A673 (cell line): ENCODE results near the gene AMACR. TPM values are rescaled to one million over a fixed set of nuclear protein-coding genes. Genes with fewer than 3 reads are reported as not detected.

Experiments used
- BruUV-seq: library from RNA; stranded (reverse); fragments of 400-500 nt; replicated peaks from 2 replicates; lab custom pipeline; 2021; lab: Mats Ljungman, UMichigan
- CTCF ChIA-PET: fragments of 300-600 bp; sonication (Branson Sonifier 250); formaldehyde crosslinking; loops from one replicate; lab custom pipeline; 2022; ENCODE audit warnings: antibody characterized with exemption; lab: Charles Lee
- POLR2A ChIA-PET: fragments of 300-600 bp; sonication (Branson Sonifier 250); formaldehyde crosslinking; loops from one replicate; lab custom pipeline; 2022; ENCODE audit warnings: antibody characterized with exemption; ENCODE audit not compliant: low non-redundant PET; lab: Charles Lee
- DNase-seq: peaks from one replicate; pipeline ENCODE4 v3.0.0-alpha.2; 2015; ENCODE audit warnings: low spot score
- H3K27ac ChIP-seq: fragments of 200-600 bp; sonication (generic); 2 replicates; pipeline ENCODE4 v1.5.1; 2016; ENCODE audit warnings: mixed run types, low read depth, mild to moderate bottlenecking, mixed read lengths, antibody characterized with exemption, low read length; ENCODE audit not compliant: poor library complexity, severe bottlenecking
- H3K27me3 ChIP-seq: fragments of 200-600 bp; sonication (generic); replicated peaks from 2 replicates; pipeline ENCODE4 v1.6.1; 2017; ENCODE audit warnings: mixed run types, low read depth, mild to moderate bottlenecking, mixed read lengths, antibody characterized with exemption, low read length; ENCODE audit not compliant: insufficient read depth, poor library complexity
- H3K36me3 ChIP-seq: fragments of 200-600 bp; sonication (generic); 2 replicates; pipeline ENCODE4 v1.6.1; 2016; ENCODE audit warnings: mixed run types, mild to moderate bottlenecking, mixed read lengths, antibody characterized with exemption, low read length; ENCODE audit not compliant: insufficient read depth, poor library complexity, severe bottlenecking
- H3K4me1 ChIP-seq: fragments of 200-600 bp; sonication (generic); 2 replicates; pipeline ENCODE4 v1.6.1; 2017; ENCODE audit warnings: mixed run types, mild to moderate bottlenecking, mixed read lengths, antibody characterized with exemption, low read length; ENCODE audit not compliant: insufficient read depth, poor library complexity, severe bottlenecking
- H3K4me3 ChIP-seq: fragments of 200-600 bp; sonication (generic); 2 replicates; pipeline ENCODE4 v1.5.1; 2016; ENCODE audit warnings: low read depth, mixed run types, mild to moderate bottlenecking, mixed read lengths, low read length; ENCODE audit not compliant: poor library complexity, severe bottlenecking
- H3K9me3 ChIP-seq: fragments of 200-600 bp; sonication (generic); 2 replicates; pipeline ENCODE4 v1.6.1; 2016; ENCODE audit warnings: mixed run types, low read depth, mild to moderate bottlenecking, mixed read lengths, antibody characterized with exemption, low read length; ENCODE audit not compliant: poor library complexity, severe bottlenecking
- CTCF ChIP-seq: fragments of 300-800, 200-600 bp; sonication (generic); conservative IDR thresholded peaks from 2 replicates; pipeline ENCODE4 v1.5.1; 2017; ENCODE audit warnings: low read depth, mild to moderate bottlenecking, antibody characterized with exemption, low read length, moderate library complexity, mixed read lengths
- EZH2 ChIP-seq: fragments of 200-600 bp; sonication (generic); IDR thresholded peaks from 2 replicates; pipeline ENCODE4 v1.6.1; 2017; ENCODE audit warnings: borderline replicate concordance, low read depth, mild to moderate bottlenecking, mixed read lengths, antibody characterized with exemption, low read length; ENCODE audit not compliant: poor library complexity, severe bottlenecking
- intact Hi-C: fragments of 100-400 bp; cut with micrococcal nuclease; formaldehyde crosslinking; loops from one replicate; pipeline ENCODE4 v1.10.0; 2022; ENCODE audit not compliant: unreplicated experiment
- total RNA-seq: library from RNA; stranded (reverse); gene quantifications from 2 replicates; pipeline ENCODE4 v1.2.3, GENCODE V29; 2021

The AMACR gene
- total RNA-seq, 1 experiment from 2014 or later = 13.9 TPM

- Histone ChIP-seq H3K27ac (no peak overlapping the region), H3K27me3 (no peaks in the 10 kb centered on the region), H3K4me3 (no peak overlapping the region), H3K9me3 (no peaks in the 10 kb centered on the region), H3K4me1 (peaks cover 13% of the 10 kb centered on the region), H3K36me3 (no peaks in the 10 kb centered on the region)
- ChIA-PET CTCF (no interaction called here), POLR2A (no interaction called here)
- DNase-seq = no peak
- TF ChIP-seq EZH2 (no peak), CTCF (no peak)
- intact Hi-C loops = no loop called here
- no TSS peak for BruUV-seq
Observed at GRCh38 chr5:34005211-34005610, 2.6 kb downstream of the AMACR start.

GRCh38 chr5:34003941-34004340, 3.9 kb downstream of the AMACR start:
- intact Hi-C loops = no loop called here
- POLR2A ChIA-PET = no interaction called here
- Histone ChIP-seq H3K4me1 (peaks cover 13% of the 10 kb centered on the region), H3K36me3 (no peaks in the 10 kb centered on the region), H3K27ac (no peak overlapping the region), H3K4me3 (no peak overlapping the region), H3K27me3 (no peaks in the 10 kb centered on the region), H3K9me3 (no peaks in the 10 kb centered on the region)
- TF ChIP-seq CTCF (no peak), EZH2 (no peak)
- no peak for DNase-seq
- no TSS peak for BruUV-seq
- CTCF ChIA-PET = no interaction called here

GRCh38 chr5:34002629-34003328, 5.1 kb downstream of the AMACR start:
- no peaks in the 10 kb centered on the region for H3K36me3 ChIP-seq
- H3K27me3 ChIP-seq = no peaks in the 10 kb centered on the region
- ChIA-PET CTCF (no interaction called here), POLR2A (no interaction called here)
- no TSS peak for BruUV-seq
- no peak overlapping the region for H3K4me3 ChIP-seq
- H3K27ac ChIP-seq = no peak overlapping the region
- DNase-seq = no peak
- peaks cover 8% of the 10 kb centered on the region for H3K4me1 ChIP-seq
- intact Hi-C loops = no loop called here
- TF ChIP-seq EZH2 (no peak), CTCF (no peak)
- H3K9me3 ChIP-seq = no peaks in the 10 kb centered on the region
